HFF-Myc (cell line): ENCODE data around the gene HS3ST4.

Source experiments
- DNase-seq: peaks from one replicate; pipeline ENCODE4 v3.0.0-alpha.2; 2011; ENCODE audit warnings: low read depth; ENCODE audit errors: extremely low read depth
- H3K4me3 ChIP-seq: replicated peaks from 2 replicates; pipeline ENCODE4 v1.5.1; 2011; ENCODE audit warnings: low read depth, mild to moderate bottlenecking, control low read depth, low read length
- TF ChIP-seq, protein P1 (sequence below): IDR thresholded peaks from 2 replicates; pipeline ENCODE4 v1.5.1; 2012; ENCODE audit warnings: mild to moderate bottlenecking, low read depth, low read length, control low read depth; ENCODE audit errors: missing control alignments

Gene HS3ST4

DNA sequence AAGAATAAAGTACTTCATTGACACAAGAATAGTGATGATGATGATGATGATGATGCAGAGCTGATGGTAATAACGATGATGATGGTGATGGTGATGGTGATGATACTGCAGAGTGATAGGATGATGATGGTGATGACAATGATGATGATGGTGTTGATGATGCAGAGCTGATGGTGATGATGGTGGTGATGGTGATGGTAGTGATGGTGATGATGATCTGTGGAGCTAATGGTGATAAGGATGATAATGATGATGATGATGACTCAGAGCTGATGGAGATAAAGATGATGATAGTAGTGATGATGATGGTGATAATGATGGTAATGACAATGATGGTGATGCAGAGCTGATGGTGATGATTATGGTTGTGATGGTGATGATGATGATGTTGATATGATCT, 448.1 kb downstream of the HS3ST4 start:
- DNase-seq, result no peak
- TF ChIP-seq, protein P1, sequence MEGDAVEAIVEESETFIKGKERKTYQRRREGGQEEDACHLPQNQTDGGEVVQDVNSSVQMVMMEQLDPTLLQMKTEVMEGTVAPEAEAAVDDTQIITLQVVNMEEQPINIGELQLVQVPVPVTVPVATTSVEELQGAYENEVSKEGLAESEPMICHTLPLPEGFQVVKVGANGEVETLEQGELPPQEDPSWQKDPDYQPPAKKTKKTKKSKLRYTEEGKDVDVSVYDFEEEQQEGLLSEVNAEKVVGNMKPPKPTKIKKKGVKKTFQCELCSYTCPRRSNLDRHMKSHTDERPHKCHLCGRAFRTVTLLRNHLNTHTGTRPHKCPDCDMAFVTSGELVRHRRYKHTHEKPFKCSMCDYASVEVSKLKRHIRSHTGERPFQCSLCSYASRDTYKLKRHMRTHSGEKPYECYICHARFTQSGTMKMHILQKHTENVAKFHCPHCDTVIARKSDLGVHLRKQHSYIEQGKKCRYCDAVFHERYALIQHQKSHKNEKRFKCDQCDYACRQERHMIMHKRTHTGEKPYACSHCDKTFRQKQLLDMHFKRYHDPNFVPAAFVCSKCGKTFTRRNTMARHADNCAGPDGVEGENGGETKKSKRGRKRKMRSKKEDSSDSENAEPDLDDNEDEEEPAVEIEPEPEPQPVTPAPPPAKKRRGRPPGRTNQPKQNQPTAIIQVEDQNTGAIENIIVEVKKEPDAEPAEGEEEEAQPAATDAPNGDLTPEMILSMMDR, result no peak
- no peak overlapping the region for H3K4me3 ChIP-seq

DNA sequence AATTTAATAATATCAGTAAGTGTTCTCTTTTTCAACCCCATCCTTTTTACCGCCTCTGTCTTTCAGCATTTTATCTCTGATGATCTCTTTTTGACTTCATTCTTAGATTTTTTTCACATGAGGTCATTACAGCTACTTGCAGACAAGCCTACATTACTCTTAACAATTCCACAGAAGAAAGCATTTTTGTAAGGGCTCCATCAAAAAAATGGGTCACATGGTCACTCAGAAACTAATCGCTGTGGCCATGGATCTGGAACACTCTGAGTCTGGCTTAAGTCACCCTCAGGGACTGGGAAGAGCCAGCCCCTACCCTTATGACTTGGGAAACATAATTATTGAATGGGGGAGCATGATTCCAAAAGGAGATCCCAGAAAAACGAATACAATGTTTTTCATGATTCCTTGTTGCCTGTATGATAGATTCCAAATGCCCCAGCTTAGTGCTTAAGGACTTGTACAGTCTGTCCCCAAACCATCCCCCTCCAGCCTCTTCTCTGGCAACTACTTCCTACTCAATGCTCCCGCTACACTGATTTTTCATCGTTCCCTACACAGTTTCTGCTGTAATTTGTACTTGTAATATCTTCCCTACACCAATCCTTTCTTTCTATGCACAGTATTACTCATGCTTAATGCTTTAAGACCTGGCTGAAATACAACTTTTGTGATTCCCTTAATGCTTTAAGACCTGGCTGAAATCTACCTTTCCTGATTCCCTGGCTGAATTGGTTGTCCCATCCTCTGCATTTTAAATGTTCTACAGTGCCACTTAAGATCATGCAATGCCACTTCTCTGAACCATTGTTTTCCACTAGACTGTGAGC, 457.8 kb downstream of the HS3ST4 start:
- TF ChIP-seq, protein P1, result no peak
- no peak overlapping the region for H3K4me3 ChIP-seq
- DNase-seq, result no peak

DNA sequence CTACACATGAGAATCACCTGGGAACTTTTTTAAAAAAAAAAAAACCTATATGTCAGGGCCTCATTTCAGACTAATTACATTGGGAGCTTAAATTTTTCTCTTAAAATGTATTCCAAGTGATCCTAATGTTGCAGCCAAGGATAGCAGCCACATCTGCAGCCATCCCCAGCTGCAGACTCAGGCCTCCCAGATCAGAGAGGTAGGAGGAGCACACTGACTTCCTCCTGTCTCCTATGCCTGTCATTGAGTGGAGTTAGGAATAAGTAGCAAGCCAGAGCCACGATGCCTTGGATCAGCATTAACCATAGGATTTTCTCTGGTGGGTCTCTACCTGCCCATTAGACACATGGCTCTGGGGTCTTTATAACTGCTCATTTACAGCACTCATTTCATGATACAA, 463.5 kb downstream of the HS3ST4 start:
- TF ChIP-seq, protein P1, result no peak
- no peak overlapping the region for H3K4me3 ChIP-seq
- no peak for DNase-seq

DNA sequence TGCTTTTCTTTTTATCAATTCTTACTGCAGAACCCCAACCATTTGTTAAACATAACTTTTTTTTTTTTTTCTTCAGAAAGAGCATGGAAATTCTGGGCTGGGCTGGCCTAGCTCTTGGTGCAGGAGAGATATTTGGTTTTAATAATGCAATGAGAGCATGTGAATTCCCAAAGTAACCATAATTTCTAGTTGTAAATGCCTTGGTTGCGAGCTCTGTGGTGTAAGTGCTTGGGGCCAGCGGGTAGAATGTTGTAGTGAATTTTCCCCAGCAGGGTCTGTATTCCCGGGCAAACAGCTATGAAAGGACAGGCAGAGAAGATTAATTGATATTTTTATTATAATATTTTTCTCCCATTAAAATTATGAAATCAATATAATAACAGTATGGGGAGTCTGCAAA, 465.6 kb downstream of the HS3ST4 start:
- DNase-seq, result no peak
- TF ChIP-seq, protein P1, result no peak
- H3K4me3 ChIP-seq, result no peak overlapping the region

DNA sequence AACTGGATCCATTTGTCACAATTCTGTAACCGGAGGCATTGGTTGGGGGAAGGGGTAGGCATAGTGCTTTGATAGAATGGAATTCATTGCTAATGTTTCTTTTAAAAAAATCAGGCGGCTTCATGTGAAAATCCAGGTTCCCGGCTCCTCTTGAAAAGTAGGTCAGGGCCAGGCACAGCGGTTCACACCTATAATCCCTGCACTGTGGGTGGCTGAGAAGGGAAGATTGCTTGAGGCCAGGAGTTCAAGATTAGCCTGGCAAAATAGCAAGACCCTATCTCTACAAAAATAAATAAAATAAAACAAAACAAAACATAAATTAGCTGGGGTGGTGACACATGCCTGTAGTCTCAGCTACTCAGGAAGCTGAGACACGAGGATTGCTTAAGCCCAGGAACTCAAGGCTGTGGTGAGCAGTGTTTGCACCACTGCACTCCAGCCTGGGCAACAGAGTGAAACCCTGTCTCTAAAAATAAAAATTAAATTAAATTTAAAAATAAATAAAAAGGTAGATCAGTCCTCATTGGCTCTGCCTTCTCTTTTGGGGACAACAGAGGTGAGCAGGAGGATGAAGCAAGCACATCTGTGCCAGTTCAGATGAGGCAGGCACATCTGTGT, 466.5 kb downstream of the HS3ST4 start:
- TF ChIP-seq, protein P1, result no peak
- no peak for DNase-seq
- H3K4me3 ChIP-seq, result no peak overlapping the region

DNA sequence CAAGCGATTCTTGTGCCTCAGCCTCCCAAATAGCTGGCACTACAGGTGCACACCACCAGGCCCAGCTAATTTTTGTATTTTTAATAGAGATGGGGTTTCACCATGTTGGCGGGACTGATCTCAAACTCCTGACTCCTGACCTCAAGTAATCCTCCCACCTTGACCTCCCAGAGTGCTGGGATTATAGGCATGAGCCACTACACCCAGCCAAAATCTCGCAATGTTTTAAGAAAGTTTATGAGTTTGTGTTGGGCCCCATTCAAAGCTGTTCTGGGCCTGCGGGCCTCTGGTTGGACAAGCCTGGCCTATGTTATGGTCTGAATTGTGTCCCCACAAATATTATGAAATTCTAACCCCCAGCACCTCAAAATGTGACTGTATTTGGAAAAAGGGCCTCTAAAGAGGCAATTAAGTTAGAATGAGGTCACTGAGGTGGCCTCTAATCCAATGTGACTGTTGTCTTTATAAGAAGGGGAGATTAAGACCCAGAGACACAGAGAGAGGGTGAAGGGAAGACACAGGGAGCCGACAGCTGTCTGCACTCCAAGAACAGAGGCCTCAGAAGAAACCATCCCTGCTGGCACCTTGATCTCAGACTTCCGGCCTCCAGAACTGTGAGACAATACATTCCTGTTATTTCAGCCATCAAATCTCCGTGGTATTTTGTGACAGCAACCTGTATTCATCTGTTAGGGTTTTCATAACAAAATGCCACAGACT, 469.9 kb downstream of the HS3ST4 start:
- TF ChIP-seq, protein P1, result no peak
- DNase-seq, result no peak
- H3K4me3 ChIP-seq, result no peak overlapping the region
